CD4-positive, alpha-beta T cell treated with Interleukin-2 at 100 ng/mL for 4 hours (primary cell): ENCODE results near the gene C14orf180.

ENCODE experiments used
- DNase-seq: peaks from one replicate; pipeline ENCODE4 v3.0.0-alpha.2; 2020; ENCODE audit warnings: low spot score

Gene C14orf180

GRCh38 chr14:104550340-104550860, 29.2 kb upstream of the C14orf180 start:
- DNase-seq, result no peak

GRCh38 chr14:104550861-104551728, 28.5 kb upstream of the C14orf180 start:
- no peak for DNase-seq

GRCh38 chr14:104551851-104552737, 27.5 kb upstream of the C14orf180 start:
- DNase-seq, result no peak

GRCh38 chr14:104552738-104553125, 26.8 kb upstream of the C14orf180 start:
- DNase-seq, result no peak

- DNase-seq, result no peak
Measured at GRCh38 chr14:104553166-104554087, 26.1 kb upstream of the C14orf180 start.

GRCh38 chr14:104554088-104554607, 25.4 kb upstream of the C14orf180 start:
- DNase-seq, result no peak

GRCh38 chr14:104554608-104555429, 24.7 kb upstream of the C14orf180 start:
- DNase-seq, result no peak

- DNase-seq, result no peak
Measured at GRCh38 chr14:104555430-104556255, 23.9 kb upstream of the C14orf180 start.

- no peak for DNase-seq
Measured at GRCh38 chr14:104556256-104557021, 23.1 kb upstream of the C14orf180 start.

- DNase-seq, result no peak
Measured at GRCh38 chr14:104557086-104557485, 22.5 kb upstream of the C14orf180 start.

- DNase-seq, result no peak
Measured at GRCh38 chr14:104557766-104558165, 21.8 kb upstream of the C14orf180 start.

- DNase-seq, result no peak
Measured at GRCh38 chr14:104558231-104559027, 21.1 kb upstream of the C14orf180 start.

GRCh38 chr14:104559028-104559803, 20.3 kb upstream of the C14orf180 start:
- DNase-seq, result no peak

- no peak for DNase-seq
Measured at GRCh38 chr14:104559804-104560585, 19.6 kb upstream of the C14orf180 start.

GRCh38 chr14:104560586-104560945, 19.0 kb upstream of the C14orf180 start:
- DNase-seq, result no peak

- no peak for DNase-seq
Measured at GRCh38 chr14:104561124-104561557, 18.4 kb upstream of the C14orf180 start.
